Gastroesophageal sphincter (tissue), 3 donors: ENCODE data around the gene TSPEAR.
"Not testable (repeated sequence)": the region's sequence is repeated elsewhere in the genome, so short reads cannot be mapped to it uniquely, and the experiment has no call there.

Source experiments
- CTCF ChIP-seq, 4 experiments: fragments of 200-600 bp in 2 of 4; fragments of 450-650 bp in 2 of 4; sonication (generic) in 1 of 4; IDR thresholded peaks; one replicate each; pipeline ENCODE4 v1.5.1; 2017 to 2019; ENCODE audit warnings: antibody characterized with exemption in 4 of 4, mild to moderate bottlenecking in 2 of 4, moderate library complexity in 2 of 4
- EP300 ChIP-seq: sonication (generic); formaldehyde crosslinking; IDR thresholded peaks from one replicate; pipeline ENCODE4 v1.6.1; 2017; ENCODE audit warnings: antibody characterized with exemption, mild to moderate bottlenecking
- POLR2A ChIP-seq, 2 donors: fragments of 450-650 bp; IDR thresholded peaks; one replicate each; pipeline ENCODE4 v1.6.1; 2017; ENCODE audit warnings: antibody characterized with exemption in 2 of 2, mild to moderate bottlenecking in 2 of 2, moderate library complexity in 1 of 2
- POLR2AphosphoS5 ChIP-seq: sonication (generic); formaldehyde crosslinking; IDR thresholded peaks from one replicate; pipeline ENCODE4 v1.6.1; 2017; ENCODE audit warnings: antibody characterized with exemption

- TF ChIP-seq CTCF (IDR thresholded peaks at IDR 0.05); EP300; POLR2AphosphoS5; POLR2A (IDR thresholded peaks at IDR 0.05): not testable (repeated sequence)
Measured at GRCh38 chr21:44591801-44592130, 119.6 kb downstream of the TSPEAR start.
